DMS79 (cell line): ENCODE results near the gene PPP1R2C.

ENCODE experiments used
- DNase-seq: peaks from one replicate; lab custom pipeline; 2025; lab: John Stamatoyannopoulos, UW

The PPP1R2C gene

GRCh38 chrX:42748067-42748850, 29.7 kb downstream of the PPP1R2C start:
- DNase-seq, result no peak

GRCh38 chrX:42746606-42747005, 31.4 kb downstream of the PPP1R2C start:
- no peak for DNase-seq

DNA sequence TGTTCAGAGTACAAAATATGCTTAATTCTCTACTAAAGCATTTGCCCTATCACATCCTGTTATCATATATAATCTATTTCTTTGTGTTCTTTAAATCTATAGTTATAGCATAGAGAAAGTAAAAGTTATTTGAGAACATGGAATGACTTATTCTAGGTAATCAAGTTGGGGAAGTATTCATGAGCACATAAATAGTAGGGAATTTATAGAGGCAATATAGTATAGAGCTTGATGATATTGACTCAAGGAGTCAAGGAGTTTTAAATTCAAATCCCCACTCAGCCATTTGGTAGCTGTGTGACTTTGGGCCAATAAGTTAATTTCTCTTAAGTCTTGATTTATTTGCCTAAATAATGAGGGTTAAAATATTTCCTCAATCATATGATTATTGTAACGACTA, 37.5 kb downstream of the PPP1R2C start:
- DNase-seq, result no peak

GRCh38 chrX:42739741-42740140, 38.2 kb downstream of the PPP1R2C start:
- DNase-seq, result no peak

DNA sequence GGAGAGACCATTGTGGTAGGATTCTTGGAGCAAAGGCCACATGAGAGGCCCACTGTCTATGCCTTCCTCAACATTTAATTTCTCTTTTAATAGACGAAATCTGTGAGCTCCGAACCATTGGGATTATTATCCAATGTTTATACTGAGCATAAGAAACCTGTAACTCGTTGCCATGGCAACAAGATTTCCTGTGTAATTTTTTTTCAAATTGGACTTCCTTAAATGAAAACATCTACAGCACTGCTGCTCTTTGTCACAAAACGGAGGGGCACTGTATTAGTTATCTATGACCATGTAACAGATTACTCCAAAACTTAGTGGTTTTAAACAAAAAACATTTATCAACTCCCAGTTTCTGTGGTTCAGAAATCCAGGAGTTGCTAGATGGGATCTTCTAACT, 38.7 kb downstream of the PPP1R2C start:
- DNase-seq, result no peak

DNA sequence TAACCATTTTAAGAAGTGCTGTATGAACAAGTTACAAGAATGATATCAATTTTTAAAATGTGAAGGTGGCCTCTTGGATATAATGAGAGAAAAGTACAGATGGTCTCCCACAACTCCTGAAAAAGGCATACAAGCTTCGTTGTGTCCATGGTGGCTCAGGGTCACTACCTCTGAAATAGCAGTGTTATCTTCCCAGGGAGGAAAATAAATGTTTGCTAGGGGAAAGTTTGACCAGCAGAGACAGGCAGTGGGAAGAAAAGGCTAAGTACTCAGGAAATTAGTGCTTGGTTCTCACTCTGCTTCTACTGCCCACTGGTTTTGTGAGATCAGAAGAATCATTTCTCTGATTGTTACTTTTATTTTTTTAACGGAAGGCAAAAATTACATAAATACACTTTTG, 39.4 kb downstream of the PPP1R2C start:
- no peak for DNase-seq

GRCh38 chrX:42735250-42735649, 42.7 kb downstream of the PPP1R2C start:
- no peak for DNase-seq

- no peak for DNase-seq
These were observed 45.5 kb downstream of the PPP1R2C start for GRCh38 chrX:42732506-42732905.
